Measurements from ENCODE around the gene HMCN2.

The HMCN2 gene

GRCh38 chr9:130356877-130357584 is 91.5 kb downstream of the HMCN2 start:
- H3K4me3 ChIP-seq (ENCODE audit: low read depth, low read length): no peak overlapping the region
- no peak for TF ChIP-seq CTCF (IDR thresholded peaks at IDR 0.05; ENCODE audit: insufficient read depth, low read depth, low read length, missing control alignments)
- DNase-seq (ENCODE audit: low read depth): no peak

- H3K4me3 ChIP-seq (ENCODE audit: low read depth, low read length): no peak overlapping the region
- no peak for DNase-seq (ENCODE audit: low read depth)
- no peak for TF ChIP-seq CTCF (IDR thresholded peaks at IDR 0.05; ENCODE audit: insufficient read depth, low read depth, low read length, missing control alignments)
These were observed 93.4 kb downstream of the HMCN2 start for GRCh38 chr9:130358928-130359327.

GRCh38 chr9:130359819-130360218 is 94.3 kb downstream of the HMCN2 start:
- TF ChIP-seq CTCF (IDR thresholded peaks at IDR 0.05; ENCODE audit: insufficient read depth, low read depth, low read length, missing control alignments): no peak
- DNase-seq (ENCODE audit: low read depth): no peak
- no peak overlapping the region for H3K4me3 ChIP-seq (ENCODE audit: low read depth, low read length)

DNA sequence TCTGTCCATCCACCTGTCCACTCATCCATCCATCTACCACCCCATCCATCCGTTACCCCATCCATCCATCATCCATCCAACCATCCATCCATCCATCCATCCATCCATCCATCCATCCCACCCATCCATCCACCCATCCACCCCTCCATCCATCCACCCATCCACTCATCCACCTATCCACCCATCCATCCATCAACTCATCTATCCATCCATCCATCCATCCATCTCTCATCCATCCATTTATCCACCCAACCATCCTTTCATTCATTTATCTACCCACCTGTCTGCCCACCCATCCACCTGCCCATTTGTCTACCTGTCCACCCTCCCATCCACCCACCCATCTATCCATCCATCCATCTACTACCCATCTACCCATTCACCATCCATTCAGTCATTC is 95.1 kb downstream of the HMCN2 start:
- DNase-seq (ENCODE audit: low read depth): no peak
- H3K4me3 ChIP-seq (ENCODE audit: low read depth, low read length): no peak overlapping the region
- no peak for TF ChIP-seq CTCF (IDR thresholded peaks at IDR 0.05; ENCODE audit: insufficient read depth, low read depth, low read length, missing control alignments)

GRCh38 chr9:130361873-130362362 is 96.4 kb downstream of the HMCN2 start:
- no peak overlapping the region for H3K4me3 ChIP-seq (ENCODE audit: low read depth, low read length)
- no peak for DNase-seq (ENCODE audit: low read depth)
- TF ChIP-seq CTCF (IDR thresholded peaks at IDR 0.05; ENCODE audit: insufficient read depth, low read depth, low read length, missing control alignments): no peak

GRCh38 chr9:130362691-130363090 is 97.1 kb downstream of the HMCN2 start:
- TF ChIP-seq CTCF (IDR thresholded peaks at IDR 0.05; ENCODE audit: insufficient read depth, low read depth, low read length, missing control alignments): no peak
- no peak overlapping the region for H3K4me3 ChIP-seq (ENCODE audit: low read depth, low read length)
- DNase-seq (ENCODE audit: low read depth): no peak

All from GM12865 (cell line).